ENCODE data around the gene PGRMC2. TPM values are rescaled to one million over a fixed set of nuclear protein-coding genes. Genes with fewer than 3 reads are reported as not detected.
"Not testable (repeated sequence)": the region's sequence is repeated elsewhere in the genome, so short reads cannot be mapped to it uniquely, and the experiment has no call there.

PGRMC2 gene
- total RNA-seq, 2 donors from 2014 or later: 14.8 to 20.2 TPM

GRCh38 chr4:128271551-128271950 lies 16.1 kb downstream of the PGRMC2 start:
- Histone ChIP-seq H3K27ac (no peak overlapping the region), H3K9me3 (no peaks in the 10 kb centered on the region), H3K36me3 (replicated peaks in 1 of 2; ENCODE audit: insufficient read depth in 1 of 2, low read depth in 2 of 2) (peaks cover 0 to 3% of the 10 kb centered on the region in 2 donors), H3K27me3 (no peaks in the 10 kb centered on the region), H3K4me3 (no peak overlapping the region), H3K4me1 (peaks cover 11% of the 10 kb centered on the region)
- TF ChIP-seq CTCF (IDR thresholded peaks at IDR 0.05) (no peak), POLR2A (IDR thresholded peaks at IDR 0.05) (no peak)
- 81 to 89% methylated on average over 1 of the region's 1 CpG for WGBS, 2 donors
- DNase-seq (no peak), ATAC-seq (no peak)
- intact Hi-C loops (cut with DNase I): no loop called here

GRCh38 chr4:128268970-128269369 lies 18.6 kb downstream of the PGRMC2 start:
- WGBS, 2 donors: 74 to 83% methylated on average over 5 of the region's 5 CpGs
- no peak for TF ChIP-seq CTCF (IDR thresholded peaks at IDR 0.05)
- no peak for ATAC-seq

DNA sequence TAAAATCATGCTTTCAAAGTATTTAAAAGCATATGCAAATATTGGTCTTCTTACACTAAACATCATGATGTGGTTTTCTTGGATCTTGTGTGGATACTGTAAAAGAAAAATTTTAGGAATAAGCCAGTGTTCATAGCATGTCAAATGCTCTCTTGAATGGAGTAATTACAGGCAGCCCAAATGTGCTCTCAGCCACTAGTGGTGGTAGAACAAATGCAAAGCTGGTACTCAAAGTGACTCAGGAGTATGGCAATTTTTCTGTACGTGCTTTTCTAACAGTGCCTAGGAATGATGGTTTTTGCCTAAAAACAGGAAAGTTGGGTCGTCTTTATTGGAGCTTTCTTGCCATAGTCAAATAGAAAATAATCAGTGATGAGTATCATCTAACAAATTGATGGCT lies 19.9 kb downstream of the PGRMC2 start:
- Histone ChIP-seq H3K27ac (no peak overlapping the region), H3K4me1 (peaks cover 11% of the 10 kb centered on the region), H3K9me3 (peaks cover 0 to 14% (median 0%) of the 10 kb centered on the region in 3 donors), H3K36me3 (replicated peaks in 1 of 2; ENCODE audit: insufficient read depth in 1 of 2, low read depth in 2 of 2) (peaks cover 0 to 3% of the 10 kb centered on the region in 2 donors), H3K4me3 (no peak overlapping the region), H3K27me3 (no peaks in the 10 kb centered on the region)
- TF ChIP-seq CTCF (IDR thresholded peaks at IDR 0.05): no peak
- intact Hi-C loops (cut with DNase I): no loop called here
- DNase-seq: no peak
- no peak for ATAC-seq
- 19 to 26% methylated on average over 2 of the region's 2 CpGs for WGBS, 2 donors

More at GRCh38 chr4:128268970-128269369, 18.6 kb downstream of the PGRMC2 start:
- Histone ChIP-seq H3K4me3 (no peak overlapping the region), H3K27ac (no peak overlapping the region), H3K9me3 (peaks cover 0 to 14% (median 0%) of the 10 kb centered on the region in 3 donors), H3K36me3 (replicated peaks in 1 of 2; ENCODE audit: insufficient read depth in 1 of 2, low read depth in 2 of 2) (peaks cover 0 to 3% of the 10 kb centered on the region in 2 donors), H3K27me3 (no peaks in the 10 kb centered on the region), H3K4me1 (peaks cover 11% of the 10 kb centered on the region)
- intact Hi-C loops (cut with DNase I): no loop called here
- DNase-seq: no peak

- Histone ChIP-seq H3K4me1 (peaks cover 11% of the 10 kb centered on the region), H3K9me3 (peaks cover 0 to 14% (median 0%) of the 10 kb centered on the region in 3 donors)
- H3K27ac ChIP-seq; H3K4me3 ChIP-seq; H3K36me3 ChIP-seq (replicated peaks in 1 of 2; ENCODE audit: insufficient read depth in 1 of 2, low read depth in 2 of 2); H3K27me3 ChIP-seq; ATAC-seq; DNase-seq; intact Hi-C loops (cut with DNase I): not testable (repeated sequence)
- WGBS, 2 donors: 8 to 13% methylated on average over 3 of the region's 3 CpGs
Measured at GRCh38 chr4:128267171-128267570, 20.4 kb downstream of the PGRMC2 start.

GRCh38 chr4:128265550-128265949 lies 22.1 kb downstream of the PGRMC2 start:
- intact Hi-C loops (cut with DNase I); H3K36me3 ChIP-seq (replicated peaks in 1 of 2; ENCODE audit: insufficient read depth in 1 of 2, low read depth in 2 of 2); DNase-seq; H3K4me3 ChIP-seq; ATAC-seq; H3K27ac ChIP-seq; H3K27me3 ChIP-seq: not testable (repeated sequence)
- Histone ChIP-seq H3K9me3 (peaks cover 0 to 14% (median 0%) of the 10 kb centered on the region in 3 donors), H3K4me1 (peaks cover 11% of the 10 kb centered on the region)
- 51 to 59% methylated on average over 3 of the region's 3 CpGs for WGBS, 2 donors

- H3K9me3 ChIP-seq; intact Hi-C loops (cut with DNase I); H3K27ac ChIP-seq; H3K4me3 ChIP-seq; H3K27me3 ChIP-seq; ATAC-seq; H3K4me1 ChIP-seq; DNase-seq; H3K36me3 ChIP-seq (replicated peaks in 1 of 2; ENCODE audit: insufficient read depth in 1 of 2, low read depth in 2 of 2): not testable (repeated sequence)
- WGBS, 2 donors: 58 to 61% methylated on average over 5 of the region's 5 CpGs
Measured at GRCh38 chr4:128259889-128260288, 27.7 kb downstream of the PGRMC2 start.

GRCh38 chr4:128258166-128258565 lies 29.4 kb downstream of the PGRMC2 start:
- DNase-seq; H3K9me3 ChIP-seq; H3K4me1 ChIP-seq; H3K4me3 ChIP-seq; H3K36me3 ChIP-seq (replicated peaks in 1 of 2; ENCODE audit: insufficient read depth in 1 of 2, low read depth in 2 of 2); intact Hi-C loops (cut with DNase I); ATAC-seq; H3K27ac ChIP-seq; H3K27me3 ChIP-seq: not testable (repeated sequence)
- 75 to 88% methylated on average over 4 of the region's 4 CpGs for WGBS, 2 donors

Measured in body of pancreas (tissue), 4 donors.